Measurements from ENCODE around the gene GET3.

- no peak for TF ChIP-seq CTCF (conservative IDR thresholded peaks at IDR 0.05; ENCODE audit: low read length)
- TF ChIP-seq EZH2phosphoT487 (IDR thresholded peaks at IDR 0.05; ENCODE audit: borderline replicate concordance) = no peak
Measured at GRCh38 chr19:12720296-12720695, 17.0 kb upstream of the GET3 start.

Measured in Loucy (cell line).